ENCODE results near the gene PRSS8. TPM values are rescaled to one million over a fixed set of nuclear protein-coding genes. Genes with fewer than 3 reads are reported as not detected.
"Not testable (repeated sequence)": the region's sequence is repeated elsewhere in the genome, so short reads cannot be mapped to it uniquely, and the experiment has no call there.

Gene PRSS8
- total RNA-seq, 1 donor from 2014 or later = 79.1 TPM

GRCh38 chr16:31157136-31157535, 21.6 kb upstream of the PRSS8 start:
- no peaks in the 10 kb centered on the region for H3K36me3 Mint-ChIP-seq
- no peak for TF ChIP-seq CTCF (IDR thresholded peaks at IDR 0.05; ENCODE audit: unreplicated experiment)
- no peaks in the 10 kb centered on the region for H3K4me1 Mint-ChIP-seq
- no peaks in the 10 kb centered on the region for H3K9me3 Mint-ChIP-seq
- H3K27me3 Mint-ChIP-seq (ENCODE audit: low read depth) = peaks cover 24% of the 10 kb centered on the region
- DNase-seq (ENCODE audit: low spot score in 2 of 2, unreplicated experiment in 2 of 2) = no peak
- H3K27ac Mint-ChIP-seq = no peak overlapping the region
- no peak overlapping the region for H3K4me3 Mint-ChIP-seq

- DNase-seq (ENCODE audit: low spot score in 2 of 2, unreplicated experiment in 2 of 2); H3K4me1 Mint-ChIP-seq; H3K27ac Mint-ChIP-seq; H3K36me3 Mint-ChIP-seq; H3K9me3 Mint-ChIP-seq; H3K4me3 Mint-ChIP-seq: not testable (repeated sequence)
- peaks cover 35% of the 10 kb centered on the region for H3K27me3 Mint-ChIP-seq (ENCODE audit: low read depth)
Observed at GRCh38 chr16:31150976-31151375, 15.4 kb upstream of the PRSS8 start.

GRCh38 chr16:31149894-31150890, 14.7 kb upstream of the PRSS8 start, which contains the start of gene PRSS36:
Gene PRSS36, minus strand, starts transcription at chr16:31150066. Its CDS starts 31 bp downstream, at chr16:31150035.
- Mint-ChIP-seq H3K4me3 (no peak within 1 kb of the TSS), H3K9me3 (no peaks in the 10 kb centered on the region), H3K36me3 (no peaks in the 10 kb centered on the region), H3K4me1 (peaks cover 4% of the 10 kb centered on the region), H3K27ac (no peak within 1 kb of the TSS), H3K27me3 (ENCODE audit: low read depth) (peaks cover 40% of the 10 kb centered on the region)
- no peak for TF ChIP-seq CTCF (IDR thresholded peaks at IDR 0.05; ENCODE audit: unreplicated experiment)
- DNase-seq (ENCODE audit: low spot score in 2 of 2, unreplicated experiment in 2 of 2) = no peak

GRCh38 chr16:31149332-31149731, 13.8 kb upstream of the PRSS8 start:
- no peaks in the 10 kb centered on the region for H3K36me3 Mint-ChIP-seq
- H3K27me3 Mint-ChIP-seq (ENCODE audit: low read depth) = peaks cover 42% of the 10 kb centered on the region
- TF ChIP-seq CTCF (IDR thresholded peaks at IDR 0.05; ENCODE audit: unreplicated experiment) = no peak
- no peaks in the 10 kb centered on the region for H3K9me3 Mint-ChIP-seq
- DNase-seq (ENCODE audit: low spot score in 2 of 2, unreplicated experiment in 2 of 2) = no peak
- H3K4me1 Mint-ChIP-seq = peaks cover 4% of the 10 kb centered on the region
- no peak overlapping the region for H3K4me3 Mint-ChIP-seq
- H3K27ac Mint-ChIP-seq = no peak overlapping the region

- Mint-ChIP-seq H3K4me1 (peaks cover 4% of the 10 kb centered on the region), H3K4me3 (no peak overlapping the region), H3K27ac (no peak overlapping the region), H3K9me3 (no peaks in the 10 kb centered on the region), H3K27me3 (ENCODE audit: low read depth) (peaks cover 44% of the 10 kb centered on the region), H3K36me3 (no peaks in the 10 kb centered on the region)
- no peak for TF ChIP-seq CTCF (IDR thresholded peaks at IDR 0.05; ENCODE audit: unreplicated experiment)
- no peak for DNase-seq (ENCODE audit: low spot score in 2 of 2, unreplicated experiment in 2 of 2)
Observed at GRCh38 chr16:31148896-31149295, 13.4 kb upstream of the PRSS8 start.

- DNase-seq (ENCODE audit: low spot score in 2 of 2, unreplicated experiment in 2 of 2) = no peak
- no peaks in the 10 kb centered on the region for H3K9me3 Mint-ChIP-seq
- H3K36me3 Mint-ChIP-seq = no peaks in the 10 kb centered on the region
- peaks cover 4% of the 10 kb centered on the region for H3K4me1 Mint-ChIP-seq
- H3K27ac Mint-ChIP-seq = no peak overlapping the region
- peaks cover 40% of the 10 kb centered on the region for H3K27me3 Mint-ChIP-seq (ENCODE audit: low read depth)
- TF ChIP-seq CTCF (IDR thresholded peaks at IDR 0.05; ENCODE audit: unreplicated experiment) = no peak
- H3K4me3 Mint-ChIP-seq = peak overlapping the region; percentile 40
Observed at GRCh38 chr16:31148281-31148728, 12.8 kb upstream of the PRSS8 start.

Data from mesothelial cell of epicardium (in vitro differentiated cells).